Prostate gland (tissue), 2 donors: ENCODE data around the gene ARFGEF3. TPM values are rescaled to one million over a fixed set of nuclear protein-coding genes. Genes with fewer than 3 reads are reported as not detected.

ENCODE experiments used
- DNase-seq: peaks from one replicate; pipeline ENCODE4 v3.0.0-alpha.2; 2019; ENCODE audit warnings: low spot score
- H3K27ac ChIP-seq, 2 donors: fragments of 200-600 bp; sonication (generic); 2 replicates each; pipeline ENCODE4 v1.5.1; 2017 to 2019
- H3K27me3 ChIP-seq: fragments of 200-600 bp; sonication (generic); replicated peaks from 2 replicates; pipeline ENCODE4 v1.5.1; 2019; ENCODE audit not compliant: insufficient read depth
- H3K36me3 ChIP-seq, 2 donors: fragments of 200-600 bp; sonication (generic); 1 replicate in 1 of 2; 2 replicates in 1 of 2; pipeline versions ENCODE4 v1.5.1 to v1.8.1; 2017 to 2019
- H3K4me1 ChIP-seq: fragments of 200-600 bp; sonication (generic); replicated peaks from 2 replicates; pipeline ENCODE4 v1.5.1; 2019
- H3K4me3 ChIP-seq, 2 donors: fragments of 200-600 bp; sonication (generic); 2 replicates each; pipeline ENCODE4 v1.5.1; 2017 to 2019
- H3K9me3 ChIP-seq: fragments of 200-600 bp; sonication (generic); 2 replicates; pipeline ENCODE4 v1.5.1; 2017
- CTCF ChIP-seq, 4 experiments: fragments of 200-600 bp in 2 of 4; fragments of 450-650 bp in 2 of 4; sonication (generic) in 2 of 4; IDR thresholded peaks; 1 replicate in 3 of 4; 2 replicates in 1 of 4; pipeline ENCODE4 v1.5.1; 2016 to 2019; ENCODE audit warnings: antibody characterized with exemption in 4 of 4, mild to moderate bottlenecking in 2 of 4, moderate library complexity in 2 of 4
- POLR2A ChIP-seq: fragments of 450-650 bp; IDR thresholded peaks from one replicate; pipeline ENCODE4 v1.6.1; 2016; ENCODE audit warnings: antibody characterized with exemption, mild to moderate bottlenecking
- POLR2AphosphoS5 ChIP-seq: sonication (generic); formaldehyde crosslinking; IDR thresholded peaks from one replicate; pipeline ENCODE4 v1.6.1; 2017; ENCODE audit warnings: antibody characterized with exemption
- WGBS: methylation state at CpG from one replicate; pipeline ENCODE4 v1.1.5; 2018; 5-methylcytosine and 5-hydroxymethylcytosine counted together
- intact Hi-C: fragments of 100-400 bp; cut with DNase I; formaldehyde crosslinking; loops from one replicate; pipeline ENCODE4 v1.14.2; 2022
- total RNA-seq, 2 donors: library from RNA; depleted of rRNA; stranded (reverse); fragments of >200 nt; gene quantifications; one replicate each; pipeline ENCODE4 v1.1.0, GENCODE V29; 2016

Gene ARFGEF3
- total RNA-seq, 2 donors from 2014 or later: 41.0 to 80.1 TPM

- intact Hi-C loops: no loop called here
Measured at GRCh38 chr6:138182939-138183789, 21.4 kb downstream of the ARFGEF3 start.

GRCh38 chr6:138183790-138184134 is 22.0 kb downstream of the ARFGEF3 start:
- H3K27ac ChIP-seq: peak overlapping the region; percentile 58 to 66
- no peak for DNase-seq
- H3K36me3 ChIP-seq: no peaks in the 10 kb centered on the region
- 89% methylated on average over 4 of the region's 4 CpGs for WGBS
- H3K4me3 ChIP-seq: no peak overlapping the region
- H3K9me3 ChIP-seq: no peaks in the 10 kb centered on the region
- TF ChIP-seq CTCF (IDR thresholded peaks at IDR 0.05) (no peak), POLR2AphosphoS5 (no peak), POLR2A (no peak)
- peaks cover 17% of the 10 kb centered on the region for H3K4me1 ChIP-seq
- intact Hi-C loops: no loop called here
- H3K27me3 ChIP-seq: no peaks in the 10 kb centered on the region

More at GRCh38 chr6:138182939-138183789, 21.4 kb downstream of the ARFGEF3 start:
- Histone ChIP-seq H3K36me3 (no peaks in the 10 kb centered on the region), H3K4me3 (no peak overlapping the region), H3K27ac (peak overlapping the region; percentile 58 to 66), H3K27me3 (no peaks in the 10 kb centered on the region), H3K4me1 (peaks cover 17% of the 10 kb centered on the region), H3K9me3 (no peaks in the 10 kb centered on the region)
- TF ChIP-seq POLR2A (no peak), CTCF (IDR thresholded peaks at IDR 0.05) (no peak), POLR2AphosphoS5 (peak; percentile 33)
- DNase-seq: peak; percentile 35
- WGBS: 40% methylated on average over 8 of the region's 8 CpGs

- peaks cover 17% of the 10 kb centered on the region for H3K4me1 ChIP-seq
- H3K4me3 ChIP-seq: no peak overlapping the region
- H3K9me3 ChIP-seq: no peaks in the 10 kb centered on the region
- DNase-seq: no peak
- TF ChIP-seq POLR2AphosphoS5: no peak
- no peak for TF ChIP-seq CTCF (IDR thresholded peaks at IDR 0.05)
- TF ChIP-seq POLR2A: no peak
- H3K27me3 ChIP-seq: no peaks in the 10 kb centered on the region
- intact Hi-C loops: no loop called here
- no peaks in the 10 kb centered on the region for H3K36me3 ChIP-seq
- 71% methylated on average over 3 of the region's 3 CpGs for WGBS
- peak overlapping the region; percentile 48 to 58 for H3K27ac ChIP-seq
Measured at GRCh38 chr6:138184230-138184629, 22.5 kb downstream of the ARFGEF3 start.

GRCh38 chr6:138187156-138187555 is 25.4 kb downstream of the ARFGEF3 start:
- Histone ChIP-seq H3K9me3 (no peaks in the 10 kb centered on the region), H3K27me3 (no peaks in the 10 kb centered on the region), H3K4me3 (no peak overlapping the region), H3K27ac (peak overlapping the region; percentile 70 to 79), H3K36me3 (no peaks in the 10 kb centered on the region), H3K4me1 (peaks cover 17% of the 10 kb centered on the region)
- no peak for DNase-seq
- 82% methylated on average over 4 of the region's 4 CpGs for WGBS
- no peak for TF ChIP-seq POLR2A
- TF ChIP-seq POLR2AphosphoS5: no peak
- no peak for TF ChIP-seq CTCF (IDR thresholded peaks at IDR 0.05)
- intact Hi-C loops: no loop called here
